Small intestine (tissue), 7 donors: ENCODE measurements around the gene SEM1. TPM values are rescaled to one million over a fixed set of nuclear protein-coding genes. Genes with fewer than 3 reads are reported as not detected.
"Not testable (repeated sequence)": the region's sequence is repeated elsewhere in the genome, so short reads cannot be mapped to it uniquely, and the experiment has no call there.

Experiments used
- DNase-seq, 2 donors: peaks; one replicate each; pipeline versions ENCODE4 v3.0.0 to v3.0.0-alpha.2; 2013
- FAIRE-seq: peaks from 2 replicates; lab custom pipeline; 2012; peaks lifted over from hg19 to GRCh38; lab: Jason Lieb, UNC
- H3K27ac ChIP-seq, 3 donors: one replicate each; pipeline ENCODE4 v1.5.1; 2013; ENCODE audit warnings: low read length in 2 of 3, mild to moderate bottlenecking in 2 of 3, control low read depth in 1 of 3, inconsistent platforms in 1 of 3, low read depth in 1 of 3, moderate library complexity in 1 of 3
- H3K27me3 ChIP-seq, 3 donors: one replicate each; pipeline ENCODE4 v1.6.1; 2013; ENCODE audit warnings: low read length in 3 of 3, inconsistent platforms in 1 of 3; ENCODE audit not compliant: control insufficient read depth in 3 of 3, insufficient read depth in 3 of 3
- H3K36me3 ChIP-seq, 3 donors: one replicate each; pipeline ENCODE4 v1.6.1; 2013; ENCODE audit warnings: low read length in 3 of 3, inconsistent platforms in 1 of 3, low read depth in 1 of 3, mild to moderate bottlenecking in 1 of 3, moderate library complexity in 1 of 3; ENCODE audit not compliant: control insufficient read depth in 3 of 3, insufficient read depth in 2 of 3
- H3K4me1 ChIP-seq, 3 donors: one replicate each; pipeline ENCODE4 v1.6.1; 2013; ENCODE audit warnings: low read length in 2 of 3, inconsistent platforms in 1 of 3, low read depth in 1 of 3, mild to moderate bottlenecking in 1 of 3, moderate library complexity in 1 of 3; ENCODE audit not compliant: control insufficient read depth in 3 of 3, insufficient read depth in 2 of 3
- H3K4me3 ChIP-seq, 3 donors: one replicate each; pipeline ENCODE4 v1.5.1; 2013; ENCODE audit warnings: low read length in 3 of 3, control low read depth in 1 of 3, inconsistent platforms in 1 of 3, low read depth in 1 of 3, mild to moderate bottlenecking in 1 of 3, moderate library complexity in 1 of 3
- H3K9me3 ChIP-seq, 2 donors: one replicate each; pipeline ENCODE4 v1.6.1; 2013; ENCODE audit warnings: low read depth in 1 of 2, low read length in 1 of 2; ENCODE audit not compliant: control insufficient read depth in 2 of 2, insufficient read depth in 1 of 2
- WGBS, 3 donors: extraction: QIAGEN DNeasy Blood & Tissue Kit; methylation state at CpG; one replicate each; pipeline ENCODE4 v1.1.7; 2013; 5-methylcytosine and 5-hydroxymethylcytosine counted together
- polyA plus RNA-seq, 4 donors: library from polyadenylated mRNA; stranded (reverse) in 3 of 4; unstranded in 1 of 4; fragments of 200-250 nt in 3 of 4; fragments of 120-200 nt in 1 of 4; gene quantifications; one replicate each; pipeline versions ENCODE4 v1.2.1 to v1.2.3, GENCODE V29; 2013
- donor health status: healthy with polysubstance abuse.
- donor health status: control.
- donor health status: control.
- donor health status: Bipolar disorder and iron deficiency.
- donor health status: healthy.

The SEM1 gene
- polyA plus RNA-seq, 4 donors, result 84.6 to 174 (median 100) TPM

GRCh38 chr7:96667026-96667425 lies 42.6 kb downstream of the SEM1 start:
- 97 to 98% (median 97%) methylated on average over 5 of the region's 5 CpGs for WGBS, 3 donors
- no peak for FAIRE-seq

GRCh38 chr7:96665689-96666088 lies 44.0 kb downstream of the SEM1 start:
- FAIRE-seq, result no peak
- H3K4me3 ChIP-seq, result no peak overlapping the region
- WGBS, 3 donors, result 95 to 100% (median 96%) methylated on average over 1 of the region's 1 CpG

More at GRCh38 chr7:96667026-96667425, 42.6 kb downstream of the SEM1 start:
- H3K4me1 ChIP-seq, result no peaks in the 10 kb centered on the region
- no peak for DNase-seq
- no peaks in the 10 kb centered on the region for H3K36me3 ChIP-seq
- H3K9me3 ChIP-seq, result no peaks in the 10 kb centered on the region
- no peaks in the 10 kb centered on the region for H3K27me3 ChIP-seq
- H3K27ac ChIP-seq, result no peak overlapping the region
- H3K4me3 ChIP-seq, result no peak overlapping the region

GRCh38 chr7:96664793-96665192 lies 44.9 kb downstream of the SEM1 start:
- DNase-seq (no peak), FAIRE-seq (no peak)
- WGBS, 3 donors, result 79 to 90% (median 82%) methylated on average over 2 of the region's 2 CpGs
- no peaks in the 10 kb centered on the region for H3K27me3 ChIP-seq
- no peaks in the 10 kb centered on the region for H3K36me3 ChIP-seq
- H3K9me3 ChIP-seq, result no peaks in the 10 kb centered on the region
- H3K27ac ChIP-seq, result no peak overlapping the region
- no peak overlapping the region for H3K4me3 ChIP-seq
- no peaks in the 10 kb centered on the region for H3K4me1 ChIP-seq

More at GRCh38 chr7:96665689-96666088, 44.0 kb downstream of the SEM1 start:
- H3K27ac ChIP-seq, result no peak overlapping the region
- no peaks in the 10 kb centered on the region for H3K4me1 ChIP-seq
- no peak for DNase-seq
- no peaks in the 10 kb centered on the region for H3K36me3 ChIP-seq
- no peaks in the 10 kb centered on the region for H3K27me3 ChIP-seq
- no peaks in the 10 kb centered on the region for H3K9me3 ChIP-seq

- no peak overlapping the region for H3K27ac ChIP-seq
Measured at GRCh38 chr7:96663871-96664445, 45.7 kb downstream of the SEM1 start.

GRCh38 chr7:96663457-96663856 lies 46.2 kb downstream of the SEM1 start:
- 92 to 96% (median 93%) methylated on average over 2 of the region's 2 CpGs for WGBS, 3 donors

More at GRCh38 chr7:96663871-96664445, 45.7 kb downstream of the SEM1 start:
- FAIRE-seq (no peak), DNase-seq (no peak)
- H3K4me3 ChIP-seq, result no peak overlapping the region
- no peaks in the 10 kb centered on the region for H3K36me3 ChIP-seq
- no peaks in the 10 kb centered on the region for H3K27me3 ChIP-seq
- H3K9me3 ChIP-seq, result no peaks in the 10 kb centered on the region
- H3K4me1 ChIP-seq, result no peaks in the 10 kb centered on the region
- WGBS, 3 donors, result 79 to 85% (median 79%) methylated on average over 3 of the region's 3 CpGs

GRCh38 chr7:96662151-96662550 lies 47.5 kb downstream of the SEM1 start:
- H3K4me3 ChIP-seq, H3K27me3 ChIP-seq, H3K27ac ChIP-seq, H3K9me3 ChIP-seq, FAIRE-seq, H3K36me3 ChIP-seq, H3K4me1 ChIP-seq, DNase-seq: not testable (repeated sequence)
- 77 to 83% (median 83%) methylated on average over 3 of the region's 3 CpGs for WGBS, 3 donors

More at GRCh38 chr7:96663457-96663856, 46.2 kb downstream of the SEM1 start:
- DNase-seq (no peak), FAIRE-seq (no peak)
- H3K36me3 ChIP-seq, result no peaks in the 10 kb centered on the region
- no peaks in the 10 kb centered on the region for H3K4me1 ChIP-seq
- no peaks in the 10 kb centered on the region for H3K9me3 ChIP-seq
- H3K4me3 ChIP-seq, result no peak overlapping the region
- H3K27ac ChIP-seq, result no peak overlapping the region
- H3K27me3 ChIP-seq, result no peaks in the 10 kb centered on the region

GRCh38 chr7:96658022-96658412 lies 51.6 kb downstream of the SEM1 start:
- FAIRE-seq, result no peak
- 86 to 98% (median 91%) methylated on average over 2 of the region's 2 CpGs for WGBS, 3 donors
- H3K27me3 ChIP-seq, result no peaks in the 10 kb centered on the region
- no peaks in the 10 kb centered on the region for H3K4me1 ChIP-seq
- no peak overlapping the region for H3K4me3 ChIP-seq
- H3K9me3 ChIP-seq, result no peaks in the 10 kb centered on the region
- H3K27ac ChIP-seq, result no peak overlapping the region
- no peak for DNase-seq
- H3K36me3 ChIP-seq, result no peaks in the 10 kb centered on the region

GRCh38 chr7:96657347-96658021 lies 52.2 kb downstream of the SEM1 start:
- no peak for FAIRE-seq

More at GRCh38 chr7:96657347-96658021, 52.2 kb downstream of the SEM1 start:
- Histone ChIP-seq H3K4me3 (no peak overlapping the region), H3K27me3 (no peaks in the 10 kb centered on the region), H3K36me3 (no peaks in the 10 kb centered on the region), H3K27ac (no peak overlapping the region), H3K4me1 (no peaks in the 10 kb centered on the region), H3K9me3 (no peaks in the 10 kb centered on the region)
- no peak for DNase-seq
- 75 to 81% (median 76%) methylated on average over 7 of the region's 7 CpGs for WGBS, 3 donors
